Ovary (tissue), 9 donors: ENCODE data around the gene SLC27A6. TPM values are rescaled to one million over a fixed set of nuclear protein-coding genes. Genes with fewer than 3 reads are reported as not detected.

Source experiments
- DNase-seq, 5 donors: peaks; one replicate each; pipeline ENCODE4 v3.0.0-alpha.2; 2019 to 2020
- H3K27ac ChIP-seq, 2 donors: fragments of 200-600 bp; one replicate each; pipeline versions ENCODE4 v1.5.1 to v1.8.0; 2019 to 2022
- H3K27me3 ChIP-seq: fragments of 200-600 bp; one replicate; pipeline ENCODE4 v1.8.0; 2022
- H3K36me3 ChIP-seq: fragments of 200-600 bp; sonication (generic); one replicate; pipeline ENCODE4 v1.5.1; 2019
- H3K4me1 ChIP-seq: one replicate; pipeline ENCODE4 v1.8.1; 2013; ENCODE audit warnings: mild to moderate bottlenecking, moderate library complexity; ENCODE audit not compliant: insufficient read depth
- H3K4me3 ChIP-seq: fragments of 200-600 bp; sonication (generic); one replicate; pipeline ENCODE4 v1.5.1; 2017
- H3K9me3 ChIP-seq, 2 donors: fragments of 200-600 bp in 1 of 2; sonication (generic) in 1 of 2; one replicate each; pipeline versions ENCODE4 v1.5.1 to v1.8.1; 2013 to 2019; ENCODE audit warnings: mild to moderate bottlenecking in 1 of 2, moderate library complexity in 1 of 2
- CTCF ChIP-seq, 3 donors: fragments of 450-650 bp in 2 of 3; fragments of 200-600 bp in 1 of 3; IDR thresholded peaks; one replicate each; pipeline versions ENCODE4 v1.5.1 to v1.8.0; 2016 to 2022; ENCODE audit warnings: antibody characterized with exemption in 3 of 3, mild to moderate bottlenecking in 1 of 3
- EP300 ChIP-seq: sonication (generic); formaldehyde crosslinking; IDR thresholded peaks from one replicate; pipeline ENCODE4 v1.6.1; 2017; ENCODE audit warnings: antibody characterized with exemption
- POLR2A ChIP-seq: fragments of 450-650 bp; IDR thresholded peaks from one replicate; pipeline ENCODE4 v1.6.1; 2017; ENCODE audit warnings: antibody characterized with exemption, mild to moderate bottlenecking, moderate library complexity
- WGBS, 3 donors: extraction: QIAGEN DNeasy Blood & Tissue Kit in 1 of 3; methylation state at CpG; one replicate each; pipeline versions ENCODE4 v1.1.5 to v1.1.7; 2013 to 2017; 5-methylcytosine and 5-hydroxymethylcytosine counted together
- intact Hi-C, 4 donors: fragments of 100-400 bp; cut with DNase I; formaldehyde crosslinking; loops; one replicate each; pipeline versions ENCODE4 v1.11.0 to v1.15.1; 2022 to 2023
- polyA plus RNA-seq, 2 donors: library from polyadenylated mRNA; stranded (reverse); fragments of 200-250 nt in 1 of 2; fragments of 350-450 nt in 1 of 2; fragmentation: Illumina TruSeq in 1 of 2; extraction: RNeasy Lipid Tissue Mini Kit (QIAGEN cat#74804) in 1 of 2; gene quantifications; one replicate each; pipeline ENCODE4 v1.2.3, GENCODE V29; 2013 to 2014
- total RNA-seq, 7 donors: library from RNA; depleted of rRNA in 2 of 7; stranded (reverse); fragments of >200 nt in 2 of 7; fragmentation: NEBNext Ultra II Directional in 3 of 7; extraction: Animal tissue kit (Norgen Biotek cat#: 25700) in 3 of 7; gene quantifications; one replicate each; pipeline versions ENCODE4 v1.1.0 to v1.2.4, GENCODE V29; 2016 to 2023
- donor health status: DM: no; HTN: no; CAD: no; lungs with moderate emphysema.
- donor health status: DM: no; HTN: no; CAD: no.
- donor health status: Bipolar disorder and iron deficiency.
- donor health status: DM: yes; HTN: yes; CAD: no.
- donor health status: DM: no; HTN: no; CAD: no.
- donor health status: DM: yes; HTN: yes; CAD: no.

Gene SLC27A6
- total and polyA plus RNA-seq, 9 donors, result 4.8 to 22.2 (median 7.2) TPM

GRCh38 chr5:128956164-128956563 lies 9.1 kb upstream of the SLC27A6 start:
- intact Hi-C loops, result no loop called here
- Histone ChIP-seq H3K4me1 (no peaks in the 10 kb centered on the region), H3K4me3 (no peak overlapping the region), H3K36me3 (no peaks in the 10 kb centered on the region), H3K27me3 (no peaks in the 10 kb centered on the region), H3K27ac (no peak overlapping the region), H3K9me3 (no peaks in the 10 kb centered on the region)
- DNase-seq, result no peak
- 4 to 6% (median 4%) methylated on average over 2 of the region's 2 CpGs for WGBS, 3 donors
- no peak for TF ChIP-seq CTCF (IDR thresholded peaks at IDR 0.05)
- no peak for TF ChIP-seq EP300
- TF ChIP-seq POLR2A, result no peak

DNA sequence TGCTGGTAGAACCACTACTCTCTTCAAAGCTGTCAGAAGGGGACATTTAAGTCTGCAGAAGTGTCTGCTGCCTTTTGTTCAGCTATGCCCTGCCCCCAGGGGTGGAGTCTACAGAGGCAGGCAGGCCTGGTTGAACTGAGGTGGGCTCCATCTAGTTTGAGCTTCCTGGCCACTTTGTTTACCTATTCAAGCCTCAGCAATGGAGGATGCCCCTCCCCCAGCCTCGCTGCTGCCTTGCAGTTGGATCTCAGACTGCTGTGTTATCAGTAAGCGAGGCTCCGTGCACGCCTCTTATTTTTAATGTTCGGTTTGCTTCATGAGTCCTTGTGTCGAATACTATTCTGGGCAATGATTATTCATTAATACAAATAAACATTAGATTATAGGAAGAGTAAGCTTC lies 3.1 kb upstream of the SLC27A6 start:
- H3K9me3 ChIP-seq, result no peaks in the 10 kb centered on the region
- TF ChIP-seq EP300 (no peak), CTCF (IDR thresholded peaks at IDR 0.05) (no peak), POLR2A (no peak)
- intact Hi-C loops, result loop anchor here in 1 of 4 donors (5.0 kb wide), 1 partner anchor 60 kb away; no protein-coding TSS in a partner anchor
- DNase-seq, result no peak
- H3K36me3 ChIP-seq, result no peaks in the 10 kb centered on the region
- WGBS, 3 donors, result 88 to 96% (median 95%) methylated on average over 6 of the region's 6 CpGs
- H3K4me1 ChIP-seq, result no peaks in the 10 kb centered on the region
- no peak overlapping the region for H3K4me3 ChIP-seq
- no peaks in the 10 kb centered on the region for H3K27me3 ChIP-seq
- H3K27ac ChIP-seq, result no peak overlapping the region

- peak overlapping the region; percentile 34 for H3K4me3 ChIP-seq
- H3K9me3 ChIP-seq, result no peaks in the 10 kb centered on the region
- intact Hi-C loops, result no loop called here
- H3K36me3 ChIP-seq, result no peaks in the 10 kb centered on the region
- H3K4me1 ChIP-seq, result no peaks in the 10 kb centered on the region
- peak in 1 of 5 donors; percentile 7 for DNase-seq
- 35 to 46% (median 45%) methylated on average over 24 of the region's 24 CpGs for WGBS, 3 donors
- no peaks in the 10 kb centered on the region for H3K27me3 ChIP-seq
- TF ChIP-seq EP300 (no peak), CTCF (IDR thresholded peaks at IDR 0.05) (no peak), POLR2A (no peak)
- H3K27ac ChIP-seq, result no peak overlapping the region
These were observed 482 bp downstream of the SLC27A6 start for GRCh38 chr5:128965638-128966302.

DNA sequence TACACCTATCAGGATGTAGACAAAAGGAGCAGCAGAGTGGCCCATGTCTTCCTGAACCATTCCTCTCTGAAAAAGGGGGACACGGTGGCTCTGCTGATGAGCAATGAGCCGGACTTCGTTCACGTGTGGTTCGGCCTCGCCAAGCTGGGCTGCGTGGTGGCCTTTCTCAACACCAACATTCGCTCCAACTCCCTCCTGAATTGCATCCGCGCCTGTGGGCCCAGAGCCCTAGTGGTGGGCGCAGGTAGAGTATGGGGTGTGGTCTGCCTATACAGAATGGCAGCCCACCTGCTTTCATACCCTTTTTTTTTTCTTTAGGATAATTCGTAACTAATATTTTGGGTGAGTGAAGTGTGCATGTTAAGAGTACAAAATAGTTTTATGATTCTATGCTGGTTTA lies 1.1 kb downstream of the SLC27A6 start:
- Histone ChIP-seq H3K27me3 (no peaks in the 10 kb centered on the region), H3K9me3 (no peaks in the 10 kb centered on the region), H3K4me3 (no peak overlapping the region), H3K4me1 (no peaks in the 10 kb centered on the region), H3K27ac (no peak overlapping the region), H3K36me3 (no peaks in the 10 kb centered on the region)
- no peak for DNase-seq
- no peak for TF ChIP-seq CTCF (IDR thresholded peaks at IDR 0.05)
- TF ChIP-seq POLR2A, result no peak
- TF ChIP-seq EP300, result no peak
- WGBS, 3 donors, result 94 to 96% (median 95%) methylated on average over 12 of the region's 12 CpGs
- intact Hi-C loops, result no loop called here
